HT-29 (cell line): ENCODE measurements around the gene STIM2. TPM values are rescaled to one million over a fixed set of nuclear protein-coding genes. Genes with fewer than 3 reads are reported as not detected.
"Not testable (repeated sequence)": the region's sequence is repeated elsewhere in the genome, so short reads cannot be mapped to it uniquely, and the experiment has no call there.

Experiments
- DNase-seq: peaks from one replicate; pipeline ENCODE4 v3.0.0-alpha.2; 2015; ENCODE audit warnings: low spot score
- total RNA-seq: library from RNA; depleted of rRNA; stranded (reverse); fragments of >200 nt; shearing (Covaris generic); gene quantifications from 2 replicates; pipeline ENCODE4 v1.2.3, GENCODE V29; 2014

Gene STIM2
- total RNA-seq, 1 experiment from 2014 or later = 27.9 TPM

- DNase-seq = no peak
These were observed 92.7 kb downstream of the STIM2 start for GRCh38 chr4:26953366-26953765.

GRCh38 chr4:26953770-26954423 lies 93.3 kb downstream of the STIM2 start:
- DNase-seq = no peak

GRCh38 chr4:26955241-26955640 lies 94.6 kb downstream of the STIM2 start:
- no peak for DNase-seq

- DNase-seq = no peak
These were observed 98.4 kb downstream of the STIM2 start for GRCh38 chr4:26958925-26959653.

- DNase-seq = no peak
These were observed 99.0 kb downstream of the STIM2 start for GRCh38 chr4:26959654-26960047.

- no peak for DNase-seq
These were observed 102.1 kb downstream of the STIM2 start for GRCh38 chr4:26962720-26963119.

- DNase-seq = no peak
These were observed 103.9 kb downstream of the STIM2 start for GRCh38 chr4:26964512-26964911.

GRCh38 chr4:26964994-26965393 lies 104.4 kb downstream of the STIM2 start:
- DNase-seq = no peak

- not testable (repeated sequence) for DNase-seq
These were observed 115.0 kb downstream of the STIM2 start for GRCh38 chr4:26975464-26976181.

- DNase-seq = no peak
These were observed 117.9 kb downstream of the STIM2 start for GRCh38 chr4:26978387-26979053.

GRCh38 chr4:26984896-26985295 lies 124.3 kb downstream of the STIM2 start:
- DNase-seq = no peak

GRCh38 chr4:26985873-26986272 lies 125.2 kb downstream of the STIM2 start:
- DNase-seq = no peak

- no peak for DNase-seq
These were observed 126.5 kb downstream of the STIM2 start for GRCh38 chr4:26987191-26987590.

- DNase-seq = no peak
These were observed 130.4 kb downstream of the STIM2 start for GRCh38 chr4:26991057-26991456.

- DNase-seq = no peak
These were observed 132.2 kb downstream of the STIM2 start for GRCh38 chr4:26992657-26993361.

GRCh38 chr4:26993539-26993938 lies 132.9 kb downstream of the STIM2 start:
- DNase-seq = no peak

- DNase-seq = no peak
These were observed 133.3 kb downstream of the STIM2 start for GRCh38 chr4:26993967-26994366.

GRCh38 chr4:26995316-26995715 lies 134.7 kb downstream of the STIM2 start:
- DNase-seq = no peak

GRCh38 chr4:26996745-26997144 lies 136.1 kb downstream of the STIM2 start:
- no peak for DNase-seq

GRCh38 chr4:26999689-27000088 lies 139.0 kb downstream of the STIM2 start:
- no peak for DNase-seq

GRCh38 chr4:27000122-27000521 lies 139.5 kb downstream of the STIM2 start:
- no peak for DNase-seq
